ENCODE results near the gene CHIT1.

CHIT1 gene

GRCh38 chr1:203174324-203174985 is 55.0 kb downstream of the CHIT1 start:
- ATAC-seq, result no peak

- ATAC-seq, result peak in 1 of 2 donors; percentile 24
Measured at GRCh38 chr1:203173566-203173965, 55.9 kb downstream of the CHIT1 start.

GRCh38 chr1:203173011-203173555 is 56.4 kb downstream of the CHIT1 start:
- ATAC-seq, result no peak

GRCh38 chr1:203172184-203173010 is 57.1 kb downstream of the CHIT1 start:
- ATAC-seq, result no peak

GRCh38 chr1:203171341-203172183 is 57.9 kb downstream of the CHIT1 start:
- no peak for ATAC-seq

- ATAC-seq, result no peak
Measured at GRCh38 chr1:203170625-203171330, 58.7 kb downstream of the CHIT1 start.

GRCh38 chr1:203169770-203170520 is 59.5 kb downstream of the CHIT1 start:
- ATAC-seq, result no peak

- ATAC-seq, result no peak
Measured at GRCh38 chr1:203168991-203169390, 60.5 kb downstream of the CHIT1 start.

GRCh38 chr1:203168256-203168786 is 61.2 kb downstream of the CHIT1 start:
- ATAC-seq, result no peak

GRCh38 chr1:203167913-203168200 is 61.6 kb downstream of the CHIT1 start:
- ATAC-seq, result no peak

- ATAC-seq, result no peak
Measured at GRCh38 chr1:203167026-203167912, 62.2 kb downstream of the CHIT1 start.

- peak in 1 of 2 donors; percentile 20 for ATAC-seq
Measured at GRCh38 chr1:203166192-203166940, 63.1 kb downstream of the CHIT1 start.
